Liver (tissue), 9 donors: Measurements from ENCODE around the gene MYO10. TPM values are rescaled to one million over a fixed set of nuclear protein-coding genes. Genes with fewer than 3 reads are reported as not detected.

Source experiments
- DNase-seq: peaks from one replicate; pipeline ENCODE4 v3.0.0-alpha.2; 2017; ENCODE audit warnings: low spot score
- H3K27ac ChIP-seq, 2 donors: one replicate each; pipeline ENCODE4 v1.7.0; 2013; ENCODE audit warnings: inconsistent platforms in 2 of 2, low read length in 2 of 2, control low read depth in 1 of 2, low read depth in 1 of 2, mild to moderate bottlenecking in 1 of 2
- H3K27me3 ChIP-seq, 4 donors: one replicate each; pipeline versions ENCODE4 v1.6.1 to v1.7.0; 2013; ENCODE audit warnings: low read length in 3 of 4, inconsistent platforms in 1 of 4, mild to moderate bottlenecking in 1 of 4, moderate library complexity in 1 of 4; ENCODE audit not compliant: control insufficient read depth in 4 of 4, insufficient read depth in 4 of 4
- H3K36me3 ChIP-seq, 4 donors: one replicate each; pipeline versions ENCODE4 v1.6.1 to v1.7.0; 2013; ENCODE audit warnings: low read length in 3 of 4, mild to moderate bottlenecking in 3 of 4, low read depth in 1 of 4, moderate library complexity in 1 of 4; ENCODE audit not compliant: control insufficient read depth in 4 of 4, insufficient read depth in 3 of 4
- H3K4me1 ChIP-seq, 4 donors: one replicate each; pipeline versions ENCODE4 v1.6.1 to v1.7.0; 2013; ENCODE audit warnings: low read length in 3 of 4, mild to moderate bottlenecking in 3 of 4, moderate library complexity in 1 of 4; ENCODE audit not compliant: control insufficient read depth in 4 of 4, insufficient read depth in 4 of 4
- H3K4me3 ChIP-seq, 3 donors: one replicate each; pipeline versions ENCODE4 v1.6.1 to v1.7.0; 2013; ENCODE audit warnings: low read length in 3 of 3, control low read depth in 1 of 3, low read depth in 1 of 3, mild to moderate bottlenecking in 1 of 3
- H3K9ac ChIP-seq, 2 donors: one replicate each; pipeline ENCODE4 v1.7.0; 2013; ENCODE audit warnings: low read length in 2 of 2, mild to moderate bottlenecking in 2 of 2, moderate library complexity in 2 of 2, control low read depth in 1 of 2, low read depth in 1 of 2
- H3K9me3 ChIP-seq, 4 donors: one replicate each; pipeline versions ENCODE4 v1.6.1 to v1.7.0; 2013; ENCODE audit warnings: low read length in 3 of 4; ENCODE audit not compliant: control insufficient read depth in 4 of 4
- ATF3 ChIP-seq: IDR thresholded peaks from 2 replicates; pipeline ENCODE4 v1.6.1; 2016; ENCODE audit warnings: antibody characterized with exemption
- CTCF ChIP-seq: fragments of 150-350 bp; IDR thresholded peaks from 2 replicates; pipeline ENCODE4 v1.5.1; 2017; ENCODE audit warnings: improper control_type of control experiment, low read depth, low read length; ENCODE audit not compliant: missing input control
- EGR1 ChIP-seq, 2 donors: IDR thresholded peaks; 2 replicates each; pipeline ENCODE4 v1.6.1; 2016 to 2018; ENCODE audit warnings: antibody characterized with exemption in 2 of 2, low read depth in 2 of 2
- FOXA1 ChIP-seq: IDR thresholded peaks from 2 replicates; pipeline ENCODE4 v1.6.1; 2016; ENCODE audit warnings: antibody characterized with exemption
- FOXA2 ChIP-seq: IDR thresholded peaks from 2 replicates; pipeline ENCODE4 v1.6.1; 2016; ENCODE audit warnings: antibody characterized with exemption
- GABPA ChIP-seq, 2 donors: IDR thresholded peaks in 1 of 2; conservative IDR thresholded peaks in 1 of 2; 2 replicates each; pipeline ENCODE4 v1.6.1; 2016; ENCODE audit warnings: antibody characterized with exemption in 2 of 2, mild to moderate bottlenecking in 1 of 2, moderate library complexity in 1 of 2
- HNF4A ChIP-seq, 2 donors: conservative IDR thresholded peaks; 2 replicates each; pipeline ENCODE4 v1.6.1; 2016; ENCODE audit warnings: antibody characterized with exemption in 2 of 2, mild to moderate bottlenecking in 2 of 2
- HNF4G ChIP-seq: IDR thresholded peaks from 2 replicates; pipeline ENCODE4 v1.6.1; 2016; ENCODE audit warnings: antibody characterized with exemption
- JUND ChIP-seq, 2 donors: IDR thresholded peaks; 2 replicates each; pipeline ENCODE4 v1.6.1; 2016; ENCODE audit warnings: antibody characterized with exemption in 2 of 2
- MAX ChIP-seq: IDR thresholded peaks from 2 replicates; pipeline ENCODE4 v1.6.1; 2016; ENCODE audit warnings: antibody characterized with exemption
- NR2F2 ChIP-seq: IDR thresholded peaks from 2 replicates; pipeline ENCODE4 v1.6.1; 2016; ENCODE audit warnings: antibody characterized with exemption
- RAD21 ChIP-seq, 2 donors: IDR thresholded peaks; 2 replicates each; pipeline ENCODE4 v1.6.1; 2016; ENCODE audit warnings: antibody characterized with exemption in 2 of 2, mild to moderate bottlenecking in 2 of 2
- REST ChIP-seq: IDR thresholded peaks from 2 replicates; pipeline ENCODE4 v1.6.1; 2016; ENCODE audit warnings: antibody characterized with exemption, mild to moderate bottlenecking
- SP1 ChIP-seq: IDR thresholded peaks from 2 replicates; pipeline ENCODE4 v1.6.1; 2018; ENCODE audit warnings: antibody characterized with exemption, mild to moderate bottlenecking
- YY1 ChIP-seq: IDR thresholded peaks from 2 replicates; pipeline ENCODE4 v1.6.1; 2016; ENCODE audit warnings: antibody characterized with exemption, mild to moderate bottlenecking
- ZBTB33 ChIP-seq: IDR thresholded peaks from 2 replicates; pipeline ENCODE4 v1.6.1; 2016; ENCODE audit warnings: antibody characterized with exemption
- WGBS: extraction: QIAGEN DNeasy Blood & Tissue Kit; methylation state at CpG from one replicate; pipeline ENCODE4 v1.1.7; 2013; 5-methylcytosine and 5-hydroxymethylcytosine counted together
- polyA plus RNA-seq, 2 donors: library from polyadenylated mRNA; stranded (reverse) in 1 of 2; unstranded in 1 of 2; fragments of 200-250 nt in 1 of 2; fragments of >200 nt in 1 of 2; fragmentation: Nextera tagmentation in 1 of 2; extraction: Ambion mirVana in 1 of 2; gene quantifications; one replicate each; pipeline versions ENCODE4 v1.2.1 to v1.2.3, GENCODE V29; 2013 to 2015
- total RNA-seq, 2 donors: library from RNA; depleted of rRNA; stranded (reverse); fragments of >200 nt; gene quantifications; one replicate each; pipeline ENCODE4 v1.2.3, GENCODE V29; 2014
- donor health status: healthy.
- donor health status: healthy.
- donor health status: healthy.
- donor health status: healthy.
- donor health status: healthy.

The MYO10 gene
- total and polyA plus RNA-seq, 4 donors = 4.3 to 15.3 (median 7.1) TPM

- no peak overlapping the region for H3K27ac ChIP-seq
- H3K27me3 ChIP-seq = no peaks in the 10 kb centered on the region
- peaks cover 0 to 3% (median 0%) of the 10 kb centered on the region in 4 donors for H3K36me3 ChIP-seq
- no peaks in the 10 kb centered on the region for H3K9me3 ChIP-seq
- peaks cover 0 to 10% (median 5%) of the 10 kb centered on the region in 4 donors for H3K4me1 ChIP-seq
- no peak overlapping the region for H3K4me3 ChIP-seq
- H3K9ac ChIP-seq = no peak overlapping the region
- 82% methylated on average over 7 of the region's 7 CpGs for WGBS
- TF ChIP-seq EGR1 (IDR thresholded peaks at IDR 0.05; ENCODE audit: low read depth in 2 of 2) (no peak), REST (no peak), RAD21 (IDR thresholded peaks at IDR 0.05) (no peak), HNF4G (no peak), CTCF (no peak), ZBTB33 (no peak), HNF4A (conservative IDR thresholded peaks at IDR 0.05) (no peak), ATF3 (no peak), MAX (no peak), SP1 (no peak), GABPA (IDR thresholded peaks at IDR 0.05 in 1 of 2, conservative IDR thresholded peaks at IDR 0.05 in 1 of 2) (no peak), FOXA1 (no peak), YY1 (no peak), JUND (IDR thresholded peaks at IDR 0.05) (no peak), NR2F2 (no peak)
- DNase-seq = no peak
Observed at GRCh38 chr5:16671208-16671607, 264.9 kb downstream of the MYO10 start.

- H3K9me3 ChIP-seq = no peaks in the 10 kb centered on the region
- no peak overlapping the region for H3K4me3 ChIP-seq
- no peak overlapping the region for H3K9ac ChIP-seq
- WGBS = 63% methylated on average over 3 of the region's 3 CpGs
- DNase-seq = no peak
- H3K4me1 ChIP-seq = peaks cover 0 to 13% (median 8%) of the 10 kb centered on the region in 4 donors
- no peak overlapping the region for H3K27ac ChIP-seq
- H3K27me3 ChIP-seq = no peaks in the 10 kb centered on the region
- TF ChIP-seq EGR1 (IDR thresholded peaks at IDR 0.05; ENCODE audit: low read depth in 2 of 2) = no peak
- TF ChIP-seq FOXA2 = no peak
- H3K36me3 ChIP-seq = peaks cover 0 to 3% (median 0%) of the 10 kb centered on the region in 4 donors
Observed at GRCh38 chr5:16669776-16670175, 266.3 kb downstream of the MYO10 start.
